ENCODE measurements around the gene LMCD1.

DNA sequence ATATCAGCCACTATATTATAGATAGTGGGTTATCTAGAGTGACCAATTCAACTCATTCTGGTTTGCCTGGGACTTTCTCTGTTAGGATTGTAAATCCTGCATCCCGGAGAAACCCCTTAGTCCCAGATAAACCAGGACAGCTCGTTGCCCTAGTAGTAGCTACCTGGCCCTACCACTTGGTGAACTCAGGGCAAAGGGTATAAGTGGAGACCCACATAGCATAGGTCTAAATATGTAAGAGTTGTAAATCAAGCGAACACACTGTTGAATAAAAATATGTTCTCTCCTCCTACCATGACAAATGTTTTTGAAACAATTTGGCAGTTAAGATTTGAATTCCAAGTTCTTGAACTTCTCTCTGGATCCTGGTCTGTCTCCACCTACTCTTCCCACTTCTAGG is 15.7 kb upstream of the LMCD1 start:
- TF ChIP-seq, protein P1, sequence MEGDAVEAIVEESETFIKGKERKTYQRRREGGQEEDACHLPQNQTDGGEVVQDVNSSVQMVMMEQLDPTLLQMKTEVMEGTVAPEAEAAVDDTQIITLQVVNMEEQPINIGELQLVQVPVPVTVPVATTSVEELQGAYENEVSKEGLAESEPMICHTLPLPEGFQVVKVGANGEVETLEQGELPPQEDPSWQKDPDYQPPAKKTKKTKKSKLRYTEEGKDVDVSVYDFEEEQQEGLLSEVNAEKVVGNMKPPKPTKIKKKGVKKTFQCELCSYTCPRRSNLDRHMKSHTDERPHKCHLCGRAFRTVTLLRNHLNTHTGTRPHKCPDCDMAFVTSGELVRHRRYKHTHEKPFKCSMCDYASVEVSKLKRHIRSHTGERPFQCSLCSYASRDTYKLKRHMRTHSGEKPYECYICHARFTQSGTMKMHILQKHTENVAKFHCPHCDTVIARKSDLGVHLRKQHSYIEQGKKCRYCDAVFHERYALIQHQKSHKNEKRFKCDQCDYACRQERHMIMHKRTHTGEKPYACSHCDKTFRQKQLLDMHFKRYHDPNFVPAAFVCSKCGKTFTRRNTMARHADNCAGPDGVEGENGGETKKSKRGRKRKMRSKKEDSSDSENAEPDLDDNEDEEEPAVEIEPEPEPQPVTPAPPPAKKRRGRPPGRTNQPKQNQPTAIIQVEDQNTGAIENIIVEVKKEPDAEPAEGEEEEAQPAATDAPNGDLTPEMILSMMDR (conservative IDR thresholded peaks at IDR 0.05 in 1 of 2, IDR thresholded peaks at IDR 0.05 in 1 of 2; ENCODE audit: extremely low read depth in 1 of 2, insufficient read depth in 1 of 2, low read depth in 1 of 2, low read length in 2 of 2): no peak
- TF ChIP-seq EZH2 (IDR thresholded peaks at IDR 0.05; ENCODE audit: borderline replicate concordance, low read length): no peak

Measured in mammary epithelial cell (primary cell).